Prostate gland (tissue), 2 donors: ENCODE results near the gene COL4A2.

Source experiments
- CTCF ChIP-seq, 4 experiments: fragments of 200-600 bp in 2 of 4; fragments of 450-650 bp in 2 of 4; sonication (generic) in 2 of 4; IDR thresholded peaks; 1 replicate in 3 of 4; 2 replicates in 1 of 4; pipeline ENCODE4 v1.5.1; 2016 to 2019; ENCODE audit warnings: antibody characterized with exemption in 4 of 4, mild to moderate bottlenecking in 2 of 4, moderate library complexity in 2 of 4
- POLR2A ChIP-seq: fragments of 450-650 bp; IDR thresholded peaks from one replicate; pipeline ENCODE4 v1.6.1; 2016; ENCODE audit warnings: antibody characterized with exemption, mild to moderate bottlenecking
- POLR2AphosphoS5 ChIP-seq: sonication (generic); formaldehyde crosslinking; IDR thresholded peaks from one replicate; pipeline ENCODE4 v1.6.1; 2017; ENCODE audit warnings: antibody characterized with exemption

- no peak for TF ChIP-seq POLR2A
- TF ChIP-seq CTCF (IDR thresholded peaks at IDR 0.05): no peak
- TF ChIP-seq POLR2AphosphoS5: peak; percentile 44
Measured at GRCh38 chr13:110340812-110341444, 33.8 kb downstream of the COL4A2 start.
